ENCODE measurements around the gene NMRK1.

Gene NMRK1

GRCh38 chr9:75087824-75088645 is at the start of gene NMRK1, which contains the start of gene OSTF1:
Gene NMRK1 (minus strand): TSS chr9:75088155. CDS start chr9:75083115, 5,040 bp downstream.
Gene OSTF1 (plus strand): TSS chr9:75088514. CDS start chr9:75088693, 179 bp downstream.
- DNase-seq (ENCODE audit: low read depth), result peak; percentile 87

- no peak for DNase-seq (ENCODE audit: low read depth)
Measured at GRCh38 chr9:75134495-75134894, 46.5 kb upstream of the NMRK1 start.

DNA sequence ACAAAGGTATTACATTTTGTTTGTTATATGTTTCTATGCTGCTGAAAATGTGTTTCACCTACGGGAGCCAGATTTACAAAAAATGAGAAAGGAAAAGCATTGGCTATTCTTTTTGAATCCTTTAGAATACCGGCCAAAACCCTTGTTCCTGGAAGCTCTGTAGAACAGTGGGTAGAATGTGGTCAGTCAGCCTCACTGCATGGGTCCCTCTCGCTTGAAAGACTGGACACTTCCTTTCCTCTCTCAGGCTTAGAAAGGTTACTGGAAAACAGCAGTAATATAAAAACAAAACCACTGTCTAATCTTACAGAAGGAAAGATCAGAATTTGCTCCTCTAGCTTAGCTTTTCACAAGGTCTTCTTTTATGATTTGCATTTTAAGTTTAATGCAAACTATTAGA is 45.4 kb upstream of the NMRK1 start:
- no peak for DNase-seq (ENCODE audit: low read depth)

GRCh38 chr9:75132244-75132643 is 44.3 kb upstream of the NMRK1 start:
- no peak for DNase-seq (ENCODE audit: low read depth)

GRCh38 chr9:75131700-75132099 is 43.7 kb upstream of the NMRK1 start:
- DNase-seq (ENCODE audit: low read depth), result no peak

GRCh38 chr9:75130621-75131230 is 42.8 kb upstream of the NMRK1 start:
- no peak for DNase-seq (ENCODE audit: low read depth)

GRCh38 chr9:75130172-75130571 is 42.2 kb upstream of the NMRK1 start:
- DNase-seq (ENCODE audit: low read depth), result no peak

DNA sequence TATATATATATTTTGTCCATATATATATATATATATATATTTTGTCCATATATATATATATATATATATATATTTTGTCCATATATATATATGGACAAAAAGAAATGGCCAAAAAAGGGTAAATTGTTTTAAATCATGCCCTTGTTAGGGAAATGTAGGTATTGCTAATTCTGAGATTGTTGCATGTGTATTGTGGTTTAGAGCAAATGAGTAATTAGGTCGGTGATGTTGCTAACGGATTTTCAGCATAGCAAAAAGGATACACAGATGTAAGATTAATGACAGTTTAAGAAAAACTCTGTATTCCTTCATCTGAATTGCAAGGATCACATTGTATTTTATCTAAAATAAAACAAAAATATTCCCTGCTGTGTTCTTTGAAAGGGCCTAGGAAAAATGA is 40.6 kb upstream of the NMRK1 start:
- DNase-seq (ENCODE audit: low read depth), result no peak

GRCh38 chr9:75123696-75124095 is 35.7 kb upstream of the NMRK1 start:
- no peak for DNase-seq (ENCODE audit: low read depth)

DNA sequence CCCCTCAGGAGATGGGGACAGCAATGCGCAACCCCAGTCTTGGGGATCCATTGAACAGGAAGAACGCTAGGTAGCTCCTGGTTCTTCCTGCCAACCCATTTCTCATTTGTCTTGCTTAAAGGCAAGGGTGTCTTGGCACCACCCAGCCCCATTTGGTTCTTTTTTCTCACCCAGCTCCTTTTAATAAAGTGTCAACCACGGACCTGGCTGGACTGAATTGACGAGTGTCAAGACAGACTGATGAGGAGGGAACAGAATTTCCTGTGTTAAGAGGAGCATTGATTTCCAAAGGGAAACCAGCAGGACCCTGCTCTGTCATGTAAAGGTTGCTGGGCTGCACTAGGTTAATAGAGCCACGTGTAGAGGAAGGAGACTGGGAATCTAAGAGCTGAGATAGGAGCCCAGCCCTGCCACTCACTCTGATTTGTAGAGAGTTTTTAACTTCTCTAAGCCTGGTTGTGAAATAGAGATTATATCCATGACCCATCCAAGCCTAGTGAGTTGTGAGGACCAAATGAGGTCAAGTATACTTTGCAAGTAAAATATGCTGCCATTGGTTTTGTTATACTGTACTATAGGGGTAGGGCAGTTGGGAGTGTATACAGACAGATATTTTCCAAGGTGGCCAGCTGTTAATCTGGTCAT is 34.1 kb upstream of the NMRK1 start:
- no peak for DNase-seq (ENCODE audit: low read depth)

GRCh38 chr9:75120686-75121085 is 32.7 kb upstream of the NMRK1 start:
- DNase-seq (ENCODE audit: low read depth), result no peak

DNA sequence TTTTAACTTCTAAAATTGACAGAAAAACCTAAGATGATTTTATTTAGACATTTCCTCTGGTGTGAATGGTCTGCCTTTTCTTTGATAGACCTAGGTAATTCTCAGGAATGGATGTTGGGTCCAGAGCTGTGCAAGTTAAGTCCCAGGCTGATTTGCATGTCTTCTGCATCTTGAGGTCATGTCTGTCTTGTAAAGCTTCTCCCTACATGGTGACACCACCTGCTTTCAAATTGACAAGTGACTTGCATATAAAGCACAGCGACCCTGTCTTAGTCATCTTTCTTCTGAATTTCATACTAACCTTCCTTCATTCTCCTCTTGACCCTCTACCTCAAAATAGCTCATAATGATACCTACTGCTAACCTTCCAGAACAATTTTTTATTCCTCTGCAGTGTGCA is 29.6 kb upstream of the NMRK1 start:
- DNase-seq (ENCODE audit: low read depth), result no peak

DNA sequence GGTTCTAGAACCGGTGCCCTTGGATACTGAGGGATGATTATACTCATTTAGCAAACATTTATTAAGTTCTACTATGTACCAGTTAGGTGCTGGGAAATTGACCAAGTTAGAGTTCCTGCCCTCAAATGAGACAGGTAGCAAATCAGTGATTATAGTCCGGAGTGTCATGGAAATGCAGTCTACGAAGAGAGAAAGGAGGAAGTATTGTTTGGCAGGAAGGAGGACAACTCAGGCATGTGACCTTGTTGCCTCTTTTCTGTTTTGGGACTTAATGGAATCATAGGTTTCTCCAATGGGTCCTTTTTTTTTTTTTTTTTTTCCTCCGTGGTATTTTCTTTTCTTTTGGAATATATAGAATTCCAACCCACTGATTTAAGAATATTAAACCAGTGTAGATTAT is 28.4 kb upstream of the NMRK1 start:
- no peak for DNase-seq (ENCODE audit: low read depth)

DNA sequence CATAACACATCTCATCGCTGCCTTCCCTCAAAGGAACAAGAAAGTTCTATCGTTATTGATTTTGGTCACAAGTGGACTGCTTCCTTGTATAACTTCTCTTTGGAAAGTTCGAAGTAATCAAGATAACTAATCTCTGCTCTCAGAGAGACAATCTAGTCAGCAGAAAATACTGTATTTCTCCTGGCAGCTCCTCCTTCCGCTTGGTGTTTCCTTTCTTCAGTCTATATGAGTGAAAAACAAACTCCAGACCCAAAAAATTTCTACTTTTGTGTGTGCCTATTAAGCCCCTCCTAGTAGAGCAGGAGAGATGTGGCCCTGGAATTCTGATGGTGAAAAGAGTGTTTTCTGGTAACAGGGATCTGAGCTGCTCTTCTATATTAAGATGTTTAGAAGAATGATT is 24.8 kb upstream of the NMRK1 start:
- no peak for DNase-seq (ENCODE audit: low read depth)

DNA sequence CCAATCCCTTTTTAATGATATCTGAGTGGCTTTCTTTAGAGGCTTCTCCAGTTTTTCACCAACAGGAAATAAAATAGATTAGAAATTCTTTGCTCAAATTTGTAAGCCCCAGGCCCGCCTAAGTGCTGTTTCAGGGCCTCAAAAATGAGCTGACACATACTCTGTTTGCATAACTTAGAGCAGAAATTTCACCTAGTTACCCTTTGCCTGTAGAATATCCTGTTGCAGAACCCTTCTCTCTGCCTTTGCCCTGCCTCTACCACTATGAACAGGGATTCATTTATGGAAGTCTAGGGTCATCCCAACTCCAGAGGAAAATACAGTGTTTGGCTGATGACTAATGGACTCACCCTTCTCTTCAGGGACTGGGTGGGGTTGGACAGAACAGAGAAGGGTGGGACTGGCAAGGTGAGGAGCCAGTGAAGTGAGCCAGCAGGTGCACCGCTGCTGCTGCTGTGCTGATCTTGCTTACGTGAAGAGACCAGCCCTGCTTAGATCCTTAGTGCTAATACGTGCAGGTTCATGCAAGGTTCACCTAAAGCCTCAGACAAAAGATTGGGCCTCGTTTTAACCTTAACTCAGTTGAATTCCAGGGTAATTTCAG is 23.2 kb upstream of the NMRK1 start:
- DNase-seq (ENCODE audit: low read depth), result no peak

DNA sequence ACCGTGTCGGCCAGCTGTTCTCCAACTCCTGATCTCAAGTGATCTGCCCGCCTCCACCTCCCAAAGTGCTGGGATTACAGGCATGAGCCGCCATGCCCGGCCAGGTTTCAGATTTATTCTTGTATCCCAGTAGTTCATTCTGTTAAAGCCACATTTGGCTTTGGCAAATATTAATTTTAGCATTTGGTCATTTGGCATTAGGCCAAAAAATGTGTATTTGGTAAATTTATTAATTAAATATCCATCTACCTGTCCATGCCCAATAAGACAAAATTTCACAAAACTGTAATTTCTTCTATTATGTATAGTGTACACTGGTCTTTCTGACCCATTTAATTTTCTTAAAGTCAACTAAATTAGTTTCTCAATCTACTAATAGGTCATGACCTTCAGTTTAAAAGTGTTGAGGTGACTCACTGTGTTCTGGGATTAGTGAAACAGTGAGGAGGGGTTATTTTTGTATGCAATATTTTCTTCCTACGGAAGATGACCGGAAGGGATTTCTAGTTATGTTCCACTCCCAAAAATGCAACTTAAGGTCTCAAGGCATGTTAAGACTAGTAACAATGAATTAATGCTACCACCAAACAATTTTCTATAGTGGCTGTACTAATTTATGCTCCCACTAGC is 21.4 kb upstream of the NMRK1 start:
- no peak for DNase-seq (ENCODE audit: low read depth)

DNA sequence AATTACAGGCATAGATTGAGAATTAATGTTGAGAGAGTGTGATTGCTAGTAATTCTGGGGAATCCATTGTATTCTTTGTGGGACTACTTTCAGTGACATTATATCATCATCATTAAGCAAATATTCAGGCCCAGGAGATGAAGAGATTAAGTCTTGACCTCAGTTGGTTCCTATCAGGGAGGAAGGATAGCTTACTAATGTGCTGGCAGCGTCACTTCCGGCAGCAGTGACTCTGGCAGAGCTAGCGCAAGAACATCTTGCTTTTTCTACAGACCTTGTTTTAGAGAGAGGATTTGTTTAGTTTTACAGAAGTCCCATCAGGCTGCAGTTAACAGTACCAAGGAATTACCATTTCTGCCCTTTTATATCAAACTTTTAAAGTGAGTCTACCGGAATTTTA is 20.6 kb upstream of the NMRK1 start:
- no peak for DNase-seq (ENCODE audit: low read depth)

GRCh38 chr9:75106857-75107256 is 18.9 kb upstream of the NMRK1 start:
- no peak for DNase-seq (ENCODE audit: low read depth)

DNA sequence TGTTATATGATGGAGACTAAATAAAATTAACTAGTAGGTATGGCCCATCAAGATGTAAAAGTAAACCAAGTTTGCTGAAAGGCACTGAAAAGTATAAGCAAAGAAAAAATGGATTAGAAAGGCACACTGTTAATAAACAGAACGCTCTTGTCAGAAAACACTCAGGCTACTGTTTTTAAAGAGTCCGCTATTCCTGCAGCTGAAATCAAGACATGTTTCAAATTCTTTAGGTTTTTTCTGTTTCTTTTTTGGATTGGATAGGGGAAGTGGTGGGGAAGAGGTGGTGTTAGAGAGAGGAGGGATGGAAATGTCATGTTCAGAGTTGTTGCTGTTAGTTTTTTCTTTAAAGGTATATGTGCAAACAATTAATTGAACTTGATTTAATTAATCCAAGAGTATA is 17.9 kb upstream of the NMRK1 start:
- no peak for DNase-seq (ENCODE audit: low read depth)

DNA sequence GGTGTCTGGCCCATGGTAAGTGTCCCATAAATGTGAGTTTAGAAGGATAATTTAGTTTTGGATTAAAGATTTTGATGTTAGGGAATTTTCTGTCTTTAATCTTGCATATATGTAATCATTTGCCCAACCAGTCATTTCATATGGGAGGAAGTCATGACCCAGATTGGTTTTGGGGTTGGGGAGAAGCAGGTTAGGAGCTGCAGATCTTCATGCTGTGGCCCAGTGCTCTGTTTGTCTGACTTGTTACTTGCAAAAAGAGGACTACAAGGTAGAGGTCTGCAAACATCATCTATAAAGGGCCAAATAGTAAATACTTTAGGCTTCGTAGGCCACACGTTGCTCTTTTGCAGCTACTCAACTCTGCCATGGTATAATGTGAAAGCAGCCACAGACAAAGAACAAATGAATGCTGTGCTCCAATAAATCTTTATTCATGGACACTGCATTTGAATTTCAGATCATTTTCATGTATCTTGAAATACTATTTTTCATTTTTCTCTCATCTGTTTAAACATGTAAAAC is 17.1 kb upstream of the NMRK1 start:
- no peak for DNase-seq (ENCODE audit: low read depth)

GRCh38 chr9:75104607-75105006 is 16.7 kb upstream of the NMRK1 start:
- no peak for DNase-seq (ENCODE audit: low read depth)

DNA sequence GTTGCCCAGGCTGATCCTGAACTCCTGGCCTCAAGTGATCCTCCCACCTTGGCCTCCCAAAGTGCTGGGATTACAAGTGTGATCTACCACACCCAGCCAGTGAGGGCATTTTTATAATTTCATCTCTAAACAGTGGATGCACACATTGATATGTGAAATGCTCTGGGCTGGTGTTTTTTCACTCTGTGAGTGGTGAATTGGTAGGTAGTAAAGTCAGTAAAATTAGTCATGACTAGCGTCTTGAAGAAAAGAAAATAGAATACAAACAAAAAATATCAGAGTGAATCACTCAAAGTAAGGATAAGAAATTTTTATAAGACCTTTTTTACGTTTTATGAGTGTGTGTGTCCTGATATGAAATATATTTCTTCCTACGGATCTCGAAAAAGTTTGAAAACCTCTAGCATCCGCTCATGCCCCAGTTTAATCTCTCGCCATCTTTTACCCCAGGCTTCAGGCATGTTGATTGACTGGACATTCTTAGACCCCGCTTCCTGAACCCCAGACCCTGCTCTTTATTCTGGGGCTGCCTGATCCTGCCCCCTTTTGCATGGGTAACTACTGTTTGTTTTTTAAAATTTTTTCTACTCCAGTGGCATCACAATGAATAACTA is 14.3 kb upstream of the NMRK1 start:
- no peak for DNase-seq (ENCODE audit: low read depth)
